HG02759 (cell line): ENCODE measurements around the gene GCH1.

Experiments used
- ATAC-seq: cut with Tn5 transposase; IDR thresholded peaks from one replicate; pipeline ENCODE4 v1.9.1; 2021; ENCODE audit warnings: mild to moderate bottlenecking, moderate library complexity; ENCODE audit not compliant: unreplicated experiment

GCH1 gene

GRCh38 chr14:54829486-54830224 is 73.0 kb downstream of the GCH1 start:
- ATAC-seq: no peak

GRCh38 chr14:54828037-54828436 is 74.6 kb downstream of the GCH1 start:
- ATAC-seq: no peak

- ATAC-seq: no peak
Measured at GRCh38 chr14:54823757-54824549, 78.7 kb downstream of the GCH1 start.

- no peak for ATAC-seq
Measured at GRCh38 chr14:54822685-54823084, 79.9 kb downstream of the GCH1 start.

- ATAC-seq: no peak
Measured at GRCh38 chr14:54818201-54819133, 84.2 kb downstream of the GCH1 start.

GRCh38 chr14:54817506-54817905 is 85.1 kb downstream of the GCH1 start:
- no peak for ATAC-seq

GRCh38 chr14:54816450-54816849 is 86.2 kb downstream of the GCH1 start:
- no peak for ATAC-seq

- ATAC-seq: no peak
Measured at GRCh38 chr14:54815515-54815914, 87.1 kb downstream of the GCH1 start.

- ATAC-seq: no peak
Measured at GRCh38 chr14:54815016-54815415, 87.6 kb downstream of the GCH1 start.

- ATAC-seq: no peak
Measured at GRCh38 chr14:54814076-54814475, 88.5 kb downstream of the GCH1 start.

- no peak for ATAC-seq
Measured at GRCh38 chr14:54813081-54813480, 89.5 kb downstream of the GCH1 start.

GRCh38 chr14:54812617-54813016 is 90.0 kb downstream of the GCH1 start:
- no peak for ATAC-seq

GRCh38 chr14:54809767-54810166 is 92.9 kb downstream of the GCH1 start:
- ATAC-seq: no peak

GRCh38 chr14:54808326-54809161 is 94.1 kb downstream of the GCH1 start:
- no peak for ATAC-seq

- ATAC-seq: no peak
Measured at GRCh38 chr14:54807881-54808280, 94.7 kb downstream of the GCH1 start.

GRCh38 chr14:54807428-54807827 is 95.2 kb downstream of the GCH1 start:
- no peak for ATAC-seq

- ATAC-seq: no peak
Measured at GRCh38 chr14:54806616-54807015, 96.0 kb downstream of the GCH1 start.

- peak; percentile 79 for ATAC-seq
Measured at GRCh38 chr14:54805445-54806322, 96.9 kb downstream of the GCH1 start.

- no peak for ATAC-seq
Measured at GRCh38 chr14:54805070-54805444, 97.6 kb downstream of the GCH1 start.
